NCI-H748 (cell line): Measurements from ENCODE around the gene ARMC2.
A peak's percentile ranks its signal among the peaks of the same experiment; 100 is the strongest.
"Not testable (repeated sequence)": the region's sequence is repeated elsewhere in the genome, so short reads cannot be mapped to it uniquely, and the experiment has no call there.

Source experiments
- DNase-seq: peaks from one replicate; lab custom pipeline; 2025; ENCODE audit not compliant: unreplicated experiment; lab: John Stamatoyannopoulos, UW

The ARMC2 gene

GRCh38 chr6:108831104-108831503, 17.1 kb upstream of the ARMC2 start:
- DNase-seq: no peak

GRCh38 chr6:108832738-108833137, 15.5 kb upstream of the ARMC2 start:
- no peak for DNase-seq

- peak; percentile 81 for DNase-seq
Observed at GRCh38 chr6:108835218-108835850, 12.9 kb upstream of the ARMC2 start.

GRCh38 chr6:108836061-108836460, 12.2 kb upstream of the ARMC2 start:
- DNase-seq: no peak

- no peak for DNase-seq
Observed at GRCh38 chr6:108837236-108837971, 10.8 kb upstream of the ARMC2 start.

GRCh38 chr6:108838101-108838717, 10.0 kb upstream of the ARMC2 start:
- DNase-seq: peak; percentile 12

- no peak for DNase-seq
Observed at GRCh38 chr6:108839083-108839642, 9.1 kb upstream of the ARMC2 start.

DNA sequence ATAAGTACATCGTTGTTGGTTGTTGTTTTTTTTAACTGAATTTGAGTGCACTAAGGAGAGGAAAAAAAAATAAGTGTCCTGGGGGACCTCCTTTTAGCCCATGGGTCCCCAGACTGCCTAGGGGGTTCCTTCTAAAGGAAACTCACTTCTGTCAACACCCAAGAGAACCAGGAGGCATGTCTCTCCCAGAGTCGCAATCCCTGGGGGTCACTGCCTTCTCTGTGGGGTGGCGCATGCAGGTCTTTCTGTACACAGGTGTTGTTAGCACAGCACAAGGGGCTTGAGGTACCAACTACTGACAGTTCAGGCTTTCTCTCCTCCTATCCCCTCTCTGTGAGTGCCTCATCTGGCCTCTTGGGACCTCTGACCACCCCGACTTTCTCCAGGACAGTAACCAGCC, 7.3 kb upstream of the ARMC2 start:
- no peak for DNase-seq

GRCh38 chr6:108841377-108841855, 6.8 kb upstream of the ARMC2 start:
- DNase-seq: no peak

DNA sequence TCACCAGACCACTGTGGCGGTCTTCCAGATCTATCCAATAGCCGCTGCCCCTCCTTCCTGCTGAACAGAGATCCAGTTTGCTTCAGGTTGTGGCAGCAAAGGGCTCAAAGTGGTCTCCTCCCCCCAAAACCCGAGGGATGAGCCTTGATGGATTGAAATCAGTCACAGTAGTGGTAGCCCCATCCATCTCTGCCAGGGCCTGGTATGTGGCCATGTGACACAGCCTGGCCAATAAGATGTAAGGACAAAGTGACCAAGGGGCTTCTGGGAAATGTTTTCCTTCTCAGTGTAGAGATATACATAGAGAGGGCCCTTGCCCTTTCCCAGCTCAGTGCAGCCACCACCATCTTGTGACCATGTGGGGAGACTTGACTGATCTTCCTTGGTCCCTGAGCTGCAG, 4.1 kb upstream of the ARMC2 start:
- DNase-seq: no peak

DNA sequence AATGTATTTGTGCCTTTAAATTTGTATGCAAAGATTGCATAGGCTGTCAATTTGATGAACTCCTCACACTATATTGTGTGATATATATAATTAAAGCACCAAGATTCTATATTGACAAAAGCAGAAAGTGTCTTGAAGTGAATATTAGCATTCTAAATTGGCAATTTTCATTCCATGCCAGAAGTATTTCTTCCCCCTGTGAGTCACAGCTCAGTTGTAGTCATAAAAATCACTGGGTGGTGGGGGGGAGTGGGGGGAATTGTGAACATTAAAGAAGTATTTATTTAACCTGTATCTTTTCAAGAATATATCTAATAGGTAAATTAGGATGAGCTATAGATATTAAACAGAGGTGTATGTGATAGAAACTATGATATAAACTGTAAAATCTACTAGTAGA, 3.1 kb upstream of the ARMC2 start:
- no peak for DNase-seq

DNA sequence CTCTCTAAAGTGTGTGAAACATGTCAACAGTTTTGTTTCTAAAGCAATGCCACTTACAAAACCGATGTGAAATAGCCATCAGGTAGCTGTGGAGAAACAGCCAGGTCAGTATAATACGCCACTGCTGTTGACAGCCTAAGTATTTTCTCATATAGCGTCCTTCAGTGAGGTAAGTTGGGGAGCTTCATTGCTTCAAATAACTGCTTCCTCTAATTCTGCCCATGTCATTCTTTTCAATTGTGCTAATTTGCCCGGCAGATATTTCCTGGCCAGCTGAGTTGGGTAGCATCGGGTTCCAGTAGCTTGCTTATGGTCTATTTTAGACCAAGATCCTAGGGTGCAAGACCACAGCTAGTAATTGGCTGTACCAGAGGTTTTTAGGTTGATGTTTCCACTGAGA, 2.1 kb upstream of the ARMC2 start:
- no peak for DNase-seq

DNA sequence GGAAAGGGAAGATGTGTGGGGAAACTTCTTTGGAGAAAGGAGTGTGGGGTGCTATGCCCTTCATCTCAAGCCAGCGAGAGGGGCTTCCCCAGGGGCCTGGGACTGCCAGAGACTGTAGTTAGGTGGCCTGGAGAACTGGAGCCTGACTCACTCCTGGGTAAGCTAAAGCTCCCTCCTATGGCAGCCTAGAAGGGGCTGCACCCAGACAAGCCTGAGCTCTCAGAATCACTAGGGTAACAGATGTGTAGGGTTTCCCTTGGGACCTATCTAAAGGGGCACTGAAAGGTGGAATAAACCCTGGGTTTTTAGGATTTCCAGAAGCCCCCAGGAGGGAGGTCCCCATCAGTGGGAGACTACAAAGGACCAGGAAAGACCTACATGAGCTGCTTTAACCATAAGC, 1.6 kb upstream of the ARMC2 start:
- DNase-seq: no peak

DNA sequence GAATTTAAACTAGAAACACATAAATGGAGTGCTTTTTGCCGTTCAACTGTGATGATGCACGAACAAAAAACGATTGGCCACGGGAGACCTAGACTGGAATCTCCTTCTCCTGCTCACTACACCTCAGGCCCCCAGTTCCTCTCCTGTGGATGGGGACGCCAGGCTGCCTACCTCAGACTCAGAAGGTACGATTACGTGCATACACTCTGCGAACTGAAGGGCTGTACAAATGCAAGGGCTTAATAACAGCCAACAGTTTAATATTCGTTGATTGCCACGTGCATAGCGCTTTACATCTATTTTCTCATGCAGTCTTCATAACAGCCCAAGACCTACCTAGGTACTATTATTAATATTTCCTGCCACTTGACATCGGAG, 495 bp upstream of the ARMC2 start:
- DNase-seq: peak; percentile 49

DNA sequence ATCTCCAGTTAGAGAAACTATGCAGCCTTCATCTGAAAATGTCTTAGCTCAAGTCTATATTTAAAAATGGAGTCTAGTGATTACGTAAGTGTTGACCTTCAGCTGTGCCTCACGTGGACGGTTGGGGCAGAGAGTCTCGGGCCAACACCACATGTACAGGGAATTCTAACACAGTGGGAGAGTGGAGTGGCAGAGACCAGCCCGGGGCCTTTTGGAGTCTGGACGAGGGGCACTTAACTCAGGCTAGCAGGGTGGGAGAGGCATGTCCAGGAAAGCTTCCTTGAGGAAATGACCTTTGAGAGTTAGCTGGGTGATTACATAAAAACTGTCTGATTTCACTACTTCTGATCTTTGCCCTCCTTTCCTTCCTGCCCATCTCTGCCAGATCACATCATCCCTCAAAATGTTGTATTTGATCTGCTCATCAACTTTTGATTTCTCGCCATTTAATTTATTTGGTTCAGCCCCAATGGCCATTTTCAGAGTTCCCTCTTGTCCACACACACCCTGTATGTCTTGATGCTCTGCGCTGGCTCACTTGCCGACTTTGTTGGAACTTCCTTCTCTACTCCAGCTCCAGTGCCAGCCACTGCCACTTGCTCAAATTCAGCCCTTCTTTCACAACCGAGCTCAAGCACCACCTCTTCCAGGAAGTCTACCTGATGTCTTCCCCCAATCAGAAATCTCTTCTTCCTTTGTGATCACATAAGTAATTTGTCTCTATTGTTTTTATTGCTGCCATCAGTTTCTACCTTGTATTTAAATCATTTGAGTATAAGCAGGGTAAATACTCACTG, 2.6 kb downstream of the ARMC2 start:
- DNase-seq: no peak

- no peak for DNase-seq
Observed at GRCh38 chr6:108851756-108852155, 3.5 kb downstream of the ARMC2 start.

DNA sequence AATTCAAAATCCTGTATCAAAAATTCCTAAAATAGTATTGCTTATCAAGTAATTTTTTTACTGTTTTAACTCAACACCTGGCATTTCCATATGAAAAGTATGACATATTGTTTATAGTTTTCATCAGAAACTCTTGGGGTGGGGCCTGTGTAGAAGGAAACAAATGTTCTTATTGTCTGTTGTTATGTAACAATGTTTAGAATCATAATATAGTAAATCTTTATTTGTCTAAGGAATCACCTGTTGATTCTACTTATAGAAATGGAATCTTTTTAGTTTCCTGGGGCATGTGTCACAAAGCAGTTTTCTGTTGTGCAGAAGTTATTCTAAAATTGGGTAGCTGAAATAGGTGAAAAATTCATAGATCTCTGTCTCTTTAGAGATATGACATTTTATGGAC, 4.9 kb downstream of the ARMC2 start:
- no peak for DNase-seq

DNA sequence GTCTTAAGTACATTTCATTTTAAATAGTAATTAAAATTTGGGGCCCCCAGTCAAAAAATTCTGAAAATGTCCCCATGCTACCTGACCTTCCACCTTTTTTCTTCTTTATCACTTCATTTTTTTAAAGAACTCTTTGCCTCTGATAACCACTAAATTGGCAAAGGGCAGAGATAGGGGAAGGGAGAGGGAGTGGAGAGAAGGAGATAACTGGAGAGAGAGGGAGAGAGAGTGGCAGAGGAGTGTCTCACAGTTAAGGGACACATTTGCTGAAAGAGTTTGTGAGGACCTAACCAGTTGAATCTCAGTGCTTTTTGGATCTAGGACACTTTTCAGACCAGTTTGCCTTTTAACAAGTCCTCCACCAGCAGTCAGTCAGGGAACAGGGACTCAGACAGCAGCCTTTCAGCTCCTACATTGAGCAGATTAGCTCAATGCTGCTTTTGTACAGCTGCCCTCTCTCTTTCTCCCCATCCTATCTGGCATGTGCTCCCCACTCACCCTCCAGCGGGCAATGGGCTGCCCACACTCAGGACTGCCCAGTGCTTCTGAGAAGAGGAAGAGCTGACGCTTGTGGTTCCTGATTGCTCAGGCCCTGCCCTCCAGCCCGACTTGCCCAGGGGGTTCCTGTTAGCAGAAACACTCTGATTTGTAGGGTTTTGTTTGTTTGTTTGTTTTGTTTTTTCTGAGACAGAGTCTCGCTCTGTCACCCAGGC, 14.4 kb downstream of the ARMC2 start:
- DNase-seq: no peak

- DNase-seq: not testable (repeated sequence)
Observed at GRCh38 chr6:108865751-108866286, 17.6 kb downstream of the ARMC2 start.

- no peak for DNase-seq
Observed at GRCh38 chr6:108866798-108867197, 18.6 kb downstream of the ARMC2 start.
